HepG2 (cell line): ENCODE measurements around the gene GLS2. TPM values are rescaled to one million over a fixed set of nuclear protein-coding genes. Genes with fewer than 3 reads are reported as not detected.

Experiments used
- ATF2 ChIP-seq: sonication (generic); formaldehyde crosslinking; IDR thresholded peaks from 2 replicates; pipeline ENCODE4 v1.4.0; 2020; ENCODE audit warnings: missing genetic modification reagents
- ATM ChIP-seq: fragments of 450-650 bp; IDR thresholded peaks from 2 replicates; pipeline ENCODE4 v1.7.1; 2017; ENCODE audit warnings: mild to moderate bottlenecking, borderline replicate concordance
- CAMTA2 ChIP-seq: sonication (generic); formaldehyde crosslinking; IDR thresholded peaks from 2 replicates; pipeline ENCODE4 v1.4.0; 2020; ENCODE audit warnings: mild to moderate bottlenecking, missing genetic modification reagents, borderline replicate concordance
- CHD2 ChIP-seq: IDR thresholded peaks from 2 replicates; pipeline ENCODE4 v1.6.1; 2011; ENCODE audit warnings: low read depth, low read length, improper control_type of control experiment
- HHEX ChIP-seq: IDR thresholded peaks from 2 replicates; pipeline ENCODE4 v1.6.1; 2016; ENCODE audit warnings: control low read depth
- JUNB ChIP-seq: sonication (generic); formaldehyde crosslinking; IDR thresholded peaks from 2 replicates; pipeline ENCODE4 v1.8.0; 2022; ENCODE audit warnings: missing genetic modification reagents, mild to moderate bottlenecking, borderline replicate concordance
- MLLT10 ChIP-seq: sonication (generic); formaldehyde crosslinking; IDR thresholded peaks from 2 replicates; pipeline ENCODE4 v1.4.0; 2020; ENCODE audit warnings: missing genetic modification reagents
- RELA ChIP-seq: sonication (generic); formaldehyde crosslinking; IDR thresholded peaks from 2 replicates; pipeline ENCODE4 v1.4.0; 2020; ENCODE audit warnings: missing genetic modification reagents
- RERE ChIP-seq: IDR thresholded peaks from 2 replicates; pipeline ENCODE4 v1.6.1; 2016; ENCODE audit warnings: low read depth, missing genetic modification reagents, missing compliant biosample characterization
- SIN3A ChIP-seq: IDR thresholded peaks from 2 replicates; pipeline ENCODE4 v1.6.1; 2011; ENCODE audit warnings: low read depth, mild to moderate bottlenecking, control low read depth, low read length, borderline replicate concordance
- SKI ChIP-seq: fragments of 450-650 bp; IDR thresholded peaks from one replicate; pipeline ENCODE4 v1.6.1; 2018; ENCODE audit warnings: mild to moderate bottlenecking; ENCODE audit not compliant: partially characterized antibody
- SMARCE1 ChIP-seq: fragments of 450-650 bp; IDR thresholded peaks from 2 replicates; pipeline ENCODE4 v1.6.1; 2017; ENCODE audit warnings: borderline replicate concordance
- SP5 ChIP-seq: IDR thresholded peaks from 2 replicates; pipeline ENCODE4 v1.6.1; 2016; ENCODE audit warnings: low read depth, borderline replicate concordance
- ZIK1 ChIP-seq: sonication (generic); formaldehyde crosslinking; IDR thresholded peaks from 2 replicates; pipeline ENCODE4 v1.5.0; 2020; ENCODE audit warnings: mild to moderate bottlenecking, low read depth, missing genetic modification reagents, borderline replicate concordance
- ZNF142 ChIP-seq: sonication (generic); formaldehyde crosslinking; IDR thresholded peaks from 2 replicates; pipeline ENCODE4 v1.4.0; 2020; ENCODE audit warnings: missing genetic modification reagents
- ZNF230 ChIP-seq: sonication (generic); formaldehyde crosslinking; IDR thresholded peaks from 2 replicates; pipeline ENCODE4 v1.4.0; 2020; ENCODE audit warnings: mild to moderate bottlenecking, missing genetic modification reagents
- ZSCAN31 ChIP-seq: sonication (generic); formaldehyde crosslinking; IDR thresholded peaks from 2 replicates; pipeline ENCODE4 v1.5.0; 2020; ENCODE audit warnings: low read depth, mild to moderate bottlenecking, missing genetic modification reagents
- polyA plus RNA-seq, 8 experiments: library from polyadenylated mRNA; depleted of rRNA in 3 of 8; stranded (reverse) in 7 of 8; unstranded in 1 of 8; fragments of >200 nt; fragmentation: Illumina TruSeq in 4 of 8; extraction: Trizol in 4 of 8; gene quantifications; 2 replicates each; pipeline versions ENCODE4 v1.2.1 to v1.2.3, GENCODE V29; 2011 to 2016; ENCODE audit warnings: low read depth in 4 of 8, missing spikeins in 1 of 8, mixed read lengths in 1 of 8; ENCODE audit not compliant: insufficient read depth in 1 of 8
- total RNA-seq, 5 experiments: library from RNA; depleted of rRNA; stranded (reverse); fragments of >200 nt; fragmentation: Illumina TruSeq; extraction: Trizol; gene quantifications; 2 replicates each; pipeline ENCODE4 v1.2.3, GENCODE V29; 2016; ENCODE audit warnings: low read depth in 1 of 5

The GLS2 gene
- total and polyA plus RNA-seq, 2 of the 13 experiments (the other 11 are each of a cell fraction or from before 2014, with no cell fraction given), result 8.6 to 12.2 TPM

- TF ChIP-seq SIN3A, result no peak
- peak; percentile 90; the same call in 1 of the 2 replicates for TF ChIP-seq ZIK1 (CRISPR knock-in tag)
- peak; percentile 43; the same call in 1 of the 2 replicates for TF ChIP-seq RERE
- peak; percentile 93 for TF ChIP-seq ZSCAN31 (CRISPR knock-in tag)
- no peak for TF ChIP-seq MLLT10 (CRISPR knock-in tag)
- no peak; the same call in 1 of the 2 replicates for TF ChIP-seq SP5
- no peak for TF ChIP-seq SMARCE1
- TF ChIP-seq HHEX (CRISPR knock-in tag), result no peak
- TF ChIP-seq ZNF230 (CRISPR knock-in tag), result 0 out of 2 replicates have a peak, but pooled peaks have one; percentile 59
- TF ChIP-seq ATF2 (CRISPR knock-in tag), result 0 out of 2 replicates have a peak, but pooled peaks have one; percentile 32
- no peak for TF ChIP-seq ZNF142
- TF ChIP-seq RELA (CRISPR knock-in tag), result no peak
- TF ChIP-seq ATM, result no peak
- peak; percentile 15; the same call in 1 of the 2 replicates for TF ChIP-seq CHD2
- TF ChIP-seq JUNB (CRISPR knock-in tag), result no peak
- TF ChIP-seq CAMTA2, result peak; percentile 91; the same call in 1 of the 2 replicates
- peak; percentile 12 for TF ChIP-seq SKI
Observed at GRCh38 chr12:56448860-56449621, 38.9 kb downstream of the GLS2 start, which contains the start of gene TIMELESS (continued).
